Middle frontal gyrus (tissue), 1 donor: ENCODE data around the gene CTNND2.
"Not testable (repeated sequence)": the region's sequence is repeated elsewhere in the genome, so short reads cannot be mapped to it uniquely, and the experiment has no call there.

Source experiments
- DNase-seq: peaks from one replicate; pipeline ENCODE4 v3.0.0-alpha.2; 2015; ENCODE audit warnings: low spot score; ENCODE audit errors: extremely low spot score

Gene CTNND2

GRCh38 chr5:11683666-11684065, 220.6 kb downstream of the CTNND2 start:
- DNase-seq = no peak

DNA sequence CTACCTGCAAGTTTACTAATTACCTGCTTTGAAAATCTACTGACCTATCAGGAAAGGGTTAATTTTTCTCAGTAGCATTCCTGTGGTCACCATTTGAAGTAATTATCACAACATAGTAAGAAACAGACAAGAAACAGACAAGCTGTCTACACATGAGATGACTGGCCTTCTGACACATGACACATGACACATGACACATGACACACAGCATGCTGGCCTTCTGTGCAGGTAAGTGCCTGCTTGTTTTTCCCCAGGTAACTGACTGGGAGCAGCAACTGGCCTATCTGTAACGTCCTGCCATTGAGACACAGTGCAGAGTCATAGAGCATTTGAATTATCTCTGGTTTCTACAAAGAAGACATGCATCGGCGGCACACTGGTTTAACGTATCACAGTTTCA, 222.4 kb downstream of the CTNND2 start:
- no peak for DNase-seq

DNA sequence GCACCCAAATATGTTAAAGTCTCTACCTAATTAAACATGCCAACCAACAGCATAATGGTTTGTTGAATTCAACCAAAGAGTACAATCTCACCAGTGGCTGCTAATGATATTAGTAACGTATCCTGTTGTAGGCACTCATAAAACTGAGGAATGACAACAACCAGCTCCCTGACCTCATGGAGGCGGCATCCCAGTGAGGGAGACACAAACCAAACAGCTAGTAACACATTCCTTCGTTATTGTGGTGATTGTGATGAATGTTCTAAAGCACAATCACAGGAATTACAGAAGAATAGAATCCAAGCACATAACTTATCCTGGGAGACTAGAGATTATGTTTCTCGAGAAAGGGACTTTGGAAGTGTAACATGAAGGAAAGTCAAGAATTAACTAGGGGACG, 224.6 kb downstream of the CTNND2 start:
- DNase-seq = no peak

GRCh38 chr5:11675184-11675583, 229.1 kb downstream of the CTNND2 start:
- no peak for DNase-seq

DNA sequence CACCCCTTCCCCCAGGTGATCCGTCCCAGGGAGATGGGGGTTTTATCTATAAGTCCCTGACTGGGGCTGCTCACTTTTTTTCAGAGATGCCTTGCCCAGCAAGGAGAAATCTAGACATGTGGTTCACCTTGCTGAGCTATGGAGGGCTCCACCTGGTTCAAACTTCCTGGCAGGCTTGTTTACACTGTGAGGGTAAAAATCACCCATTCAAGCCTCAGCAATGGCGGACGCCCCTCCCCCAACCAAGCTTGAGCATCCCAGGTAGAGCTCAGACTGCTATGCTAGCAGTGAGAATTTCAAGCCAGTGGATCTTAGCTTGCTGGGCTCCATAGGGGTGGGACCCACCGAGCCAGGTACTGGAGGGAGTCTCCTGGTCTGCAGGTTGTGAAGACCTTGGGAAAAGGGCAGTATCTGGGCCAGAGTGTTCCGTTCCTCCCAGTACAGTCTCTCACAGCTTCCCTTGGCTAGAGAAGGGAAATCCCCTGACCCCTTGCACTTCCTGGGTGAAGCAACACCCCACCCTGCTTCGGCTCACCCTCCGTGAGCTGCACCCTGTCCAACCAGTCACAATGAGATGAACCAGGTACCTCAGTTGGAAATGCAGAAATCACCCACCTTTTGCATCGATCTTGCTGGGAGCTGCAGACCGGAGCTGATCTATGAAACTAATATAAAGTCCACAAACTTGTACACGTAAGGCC, 231.7 kb downstream of the CTNND2 start:
- no peak for DNase-seq

DNA sequence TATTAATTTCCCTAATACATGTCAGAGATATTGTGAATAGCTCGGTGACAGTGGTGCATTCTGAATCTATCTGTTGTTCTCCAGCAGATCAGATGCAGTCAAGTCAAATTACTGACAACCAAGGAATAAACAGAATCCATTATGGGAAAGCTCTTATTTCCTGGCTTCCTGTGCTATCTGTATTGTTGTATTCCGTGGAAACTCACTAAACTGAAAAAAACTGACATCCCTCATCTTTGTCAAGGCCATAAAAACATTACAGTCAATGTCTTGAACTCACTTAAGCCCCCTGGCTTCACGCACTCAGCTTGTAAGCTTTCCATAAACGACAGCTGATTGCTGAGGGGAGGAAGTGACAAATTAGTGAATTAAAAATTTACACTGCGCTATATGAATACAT, 245.9 kb downstream of the CTNND2 start:
- no peak for DNase-seq

- DNase-seq = no peak
Measured at GRCh38 chr5:11656916-11657315, 247.3 kb downstream of the CTNND2 start.

GRCh38 chr5:11655681-11656080, 248.6 kb downstream of the CTNND2 start:
- no peak for DNase-seq

DNA sequence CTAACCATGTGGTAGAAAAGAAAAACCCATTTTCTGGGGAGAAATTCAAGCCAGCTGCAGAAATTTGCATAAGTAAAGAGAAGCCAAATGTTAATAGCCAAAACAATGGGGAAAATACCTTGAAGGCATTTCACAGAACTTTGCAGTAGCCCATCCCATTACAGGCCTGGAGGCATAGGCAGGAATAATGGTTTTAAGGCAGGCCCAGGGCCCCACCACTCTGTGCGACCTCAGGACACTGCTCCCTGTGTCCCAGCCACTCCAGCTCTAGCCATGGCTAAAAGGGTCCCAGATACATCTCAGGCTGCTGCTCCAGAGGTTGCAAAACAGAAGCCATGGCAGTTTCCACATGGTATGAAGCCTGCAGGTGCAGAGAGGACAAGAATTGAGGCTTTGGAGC, 253.3 kb downstream of the CTNND2 start:
- DNase-seq = no peak

DNA sequence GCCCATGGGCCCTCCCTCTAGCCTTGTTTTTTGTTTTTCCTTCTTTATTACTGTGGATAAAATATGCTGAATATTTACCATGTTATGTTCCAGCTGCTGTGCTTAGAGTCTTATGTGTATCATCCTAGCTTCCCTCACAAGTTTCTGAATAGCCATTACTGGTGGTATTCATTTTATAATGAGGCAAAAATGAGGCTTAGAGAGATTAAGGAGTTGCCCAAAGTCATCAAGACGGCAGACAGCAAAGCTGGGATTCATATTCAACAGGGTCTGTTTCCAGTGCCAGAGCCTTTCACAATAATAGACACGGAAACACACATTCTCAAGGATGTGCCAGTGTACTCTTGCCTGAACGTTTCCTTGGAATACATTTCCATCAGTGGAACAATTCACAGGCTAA, 258.1 kb downstream of the CTNND2 start:
- no peak for DNase-seq

- no peak for DNase-seq
Measured at GRCh38 chr5:11642438-11642837, 261.8 kb downstream of the CTNND2 start.

- DNase-seq = no peak
Measured at GRCh38 chr5:11640158-11640873, 263.9 kb downstream of the CTNND2 start.

- DNase-seq = no peak
Measured at GRCh38 chr5:11622785-11623184, 281.5 kb downstream of the CTNND2 start.

DNA sequence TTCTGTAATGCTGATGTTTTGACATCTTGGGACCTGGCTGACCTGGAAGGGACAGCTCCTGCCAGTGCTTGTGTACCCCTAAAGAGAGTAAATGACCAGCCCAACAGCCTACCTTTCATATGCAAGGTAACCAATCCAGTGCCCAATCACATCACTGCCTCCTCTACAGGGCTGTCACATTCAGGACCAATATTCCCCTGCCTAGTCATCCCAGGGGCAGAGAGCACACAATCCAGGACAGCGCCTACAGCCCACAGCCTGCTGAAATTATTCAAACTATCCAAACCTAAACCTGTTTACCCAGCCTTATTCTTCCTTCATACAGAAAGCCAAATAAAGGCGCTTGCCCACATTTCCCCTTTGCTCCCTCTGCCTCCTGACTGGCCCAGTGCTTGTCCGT, 284.1 kb downstream of the CTNND2 start:
- no peak for DNase-seq

GRCh38 chr5:11619339-11620024, 284.8 kb downstream of the CTNND2 start:
- DNase-seq = peak; percentile 39

DNA sequence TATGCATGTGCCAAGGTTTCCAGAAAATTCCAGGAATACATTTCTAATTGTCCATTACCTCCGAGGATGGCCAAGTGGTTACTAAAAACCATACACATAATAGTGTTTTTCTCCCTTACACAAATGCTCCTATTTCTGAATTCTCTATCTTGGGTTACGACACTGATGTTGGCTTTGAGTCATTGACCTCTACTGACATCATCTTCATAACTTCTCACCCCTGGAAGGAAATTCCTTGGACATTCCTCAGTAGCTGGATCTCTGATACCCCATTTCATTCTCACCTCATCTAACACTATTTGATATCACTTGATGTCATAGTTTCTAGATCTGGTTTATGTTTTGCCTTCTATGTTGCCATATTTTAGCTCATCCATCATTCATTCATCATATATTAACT, 287.2 kb downstream of the CTNND2 start:
- no peak for DNase-seq

GRCh38 chr5:11616624-11617023, 287.6 kb downstream of the CTNND2 start:
- not testable (repeated sequence) for DNase-seq

- no peak for DNase-seq
Measured at GRCh38 chr5:11611011-11611410, 293.2 kb downstream of the CTNND2 start.

DNA sequence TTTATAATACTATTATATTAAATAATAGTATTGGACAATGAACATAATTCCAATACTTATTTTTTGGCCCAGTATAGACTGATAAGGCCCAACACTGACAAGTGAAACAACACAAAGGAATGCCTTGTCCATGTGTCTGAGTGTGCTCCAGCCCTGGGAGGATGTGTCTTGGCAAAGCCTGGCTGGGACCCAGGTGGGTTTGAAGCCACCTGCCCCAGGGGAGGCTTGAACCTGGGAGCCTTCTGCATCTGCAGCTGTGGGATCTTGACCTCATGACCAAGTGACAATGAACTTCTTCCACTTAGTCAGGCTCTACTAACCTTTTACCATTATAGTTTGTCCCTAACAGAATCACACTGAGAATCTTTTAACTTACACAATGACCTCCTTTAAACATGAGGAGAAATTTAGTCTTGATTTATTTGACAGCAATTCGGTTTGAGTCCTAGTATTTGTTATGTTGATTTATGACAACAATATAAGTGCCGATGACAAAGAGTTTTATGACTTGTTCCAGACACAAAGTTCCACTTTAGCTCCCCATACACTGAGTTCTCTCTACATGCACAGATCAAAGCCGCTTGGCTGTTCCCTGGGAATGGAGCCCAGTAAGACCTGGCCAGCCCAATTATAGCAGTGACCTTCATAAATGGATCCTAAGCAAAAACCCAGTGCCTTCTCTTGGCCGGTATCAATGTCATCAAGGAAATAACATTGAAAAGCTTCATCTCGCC, 294.5 kb downstream of the CTNND2 start:
- no peak for DNase-seq

GRCh38 chr5:11608530-11608929, 295.7 kb downstream of the CTNND2 start:
- DNase-seq = no peak

DNA sequence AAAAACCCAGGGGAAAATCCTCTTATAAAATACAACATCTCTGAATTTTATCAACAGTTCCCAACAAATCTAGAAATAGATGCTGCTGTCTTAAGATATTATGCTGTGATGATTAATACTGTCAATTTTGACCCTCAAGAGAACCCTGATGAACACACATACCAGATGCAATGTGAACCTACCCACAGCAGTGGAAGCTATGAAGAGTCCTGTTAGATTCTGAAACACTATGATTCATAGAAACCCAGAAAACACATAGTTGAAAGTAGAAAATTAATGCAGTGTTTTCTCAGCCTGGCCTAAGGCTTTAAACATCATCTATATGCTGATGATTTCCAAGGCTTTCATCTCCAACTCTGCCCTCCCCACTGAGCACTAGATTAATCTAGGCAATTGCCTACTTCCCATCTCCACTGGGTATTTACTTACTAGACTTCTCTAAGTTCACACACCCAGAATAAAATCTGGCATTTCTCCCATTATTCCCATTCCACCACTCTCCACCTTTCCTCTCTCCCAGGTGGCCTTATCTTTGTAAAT, 296.2 kb downstream of the CTNND2 start:
- DNase-seq = no peak

DNA sequence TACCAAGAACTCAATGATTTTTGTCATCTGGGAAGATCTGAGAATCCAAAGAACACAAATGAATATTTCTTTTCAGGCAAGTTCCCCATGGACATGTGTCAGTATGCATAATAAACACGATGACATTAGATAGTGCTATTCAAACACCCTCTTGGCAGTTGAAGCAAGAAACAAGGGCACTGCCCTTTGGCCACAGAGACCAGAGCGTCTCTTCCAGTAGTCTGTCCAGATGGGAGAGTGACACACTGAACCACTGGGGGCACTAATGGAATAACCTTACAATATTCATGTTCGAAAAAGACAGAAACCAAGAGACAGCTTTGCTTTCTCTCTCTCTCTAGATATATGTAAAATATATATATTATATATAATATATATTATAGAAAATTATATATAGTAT, 301.9 kb downstream of the CTNND2 start:
- no peak for DNase-seq
